Muscle layer of colon (tissue), 2 donors: ENCODE measurements around the gene CACNA1C.

Source experiments
- H3K27ac ChIP-seq: one replicate; pipeline ENCODE4 v1.7.0; 2013; ENCODE audit warnings: low read depth, mild to moderate bottlenecking, low read length, moderate library complexity
- H3K27me3 ChIP-seq, 2 donors: one replicate each; pipeline ENCODE4 v1.7.0; 2013; ENCODE audit warnings: low read length in 2 of 2, mild to moderate bottlenecking in 2 of 2; ENCODE audit not compliant: insufficient read depth in 2 of 2, control insufficient read depth in 1 of 2
- H3K36me3 ChIP-seq: one replicate; pipeline ENCODE4 v1.7.0; 2013; ENCODE audit warnings: mild to moderate bottlenecking, low read length; ENCODE audit not compliant: insufficient read depth
- H3K4me1 ChIP-seq: one replicate; pipeline ENCODE4 v1.7.0; 2013; ENCODE audit warnings: mild to moderate bottlenecking, low read length; ENCODE audit not compliant: insufficient read depth
- H3K4me3 ChIP-seq, 2 donors: one replicate each; pipeline ENCODE4 v1.7.0; 2013; ENCODE audit warnings: low read length in 2 of 2, low read depth in 1 of 2, mild to moderate bottlenecking in 1 of 2, moderate library complexity in 1 of 2
- H3K9ac ChIP-seq: one replicate; pipeline ENCODE4 v1.7.0; 2013; ENCODE audit warnings: low read length
- H3K9me3 ChIP-seq: one replicate; pipeline ENCODE4 v1.7.0; 2013; ENCODE audit warnings: mild to moderate bottlenecking, low read length
- donor health status: abdominal sarcoma.
- donor health status: Adenocarcinoma of cecum.

Gene CACNA1C

DNA sequence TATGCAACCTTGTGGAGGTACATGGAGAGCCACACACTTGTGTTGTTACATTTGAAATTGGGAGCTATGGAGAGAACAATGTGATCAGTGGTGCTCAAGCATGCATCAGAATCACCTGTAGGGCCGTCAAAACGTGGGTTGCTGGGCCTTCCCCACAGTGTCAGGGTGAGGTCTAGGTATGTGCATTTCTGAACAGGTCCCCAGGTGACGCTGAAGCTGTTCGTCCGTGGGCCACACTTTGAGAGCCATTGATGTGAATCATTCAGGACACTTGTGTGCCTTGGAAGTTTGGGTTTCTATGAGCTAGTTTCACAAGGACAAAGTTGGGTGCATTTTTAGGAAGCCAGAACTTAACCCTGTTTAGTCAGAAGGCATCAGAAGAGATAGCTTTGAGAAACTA lies 450.2 kb downstream of the CACNA1C start:
- Histone ChIP-seq H3K4me1 (no peaks in the 10 kb centered on the region), H3K4me3 (no peak overlapping the region), H3K36me3 (peaks cover 5% of the 10 kb centered on the region), H3K27ac (no peak overlapping the region), H3K27me3 (no peaks in the 10 kb centered on the region), H3K9me3 (no peaks in the 10 kb centered on the region), H3K9ac (no peak overlapping the region)

DNA sequence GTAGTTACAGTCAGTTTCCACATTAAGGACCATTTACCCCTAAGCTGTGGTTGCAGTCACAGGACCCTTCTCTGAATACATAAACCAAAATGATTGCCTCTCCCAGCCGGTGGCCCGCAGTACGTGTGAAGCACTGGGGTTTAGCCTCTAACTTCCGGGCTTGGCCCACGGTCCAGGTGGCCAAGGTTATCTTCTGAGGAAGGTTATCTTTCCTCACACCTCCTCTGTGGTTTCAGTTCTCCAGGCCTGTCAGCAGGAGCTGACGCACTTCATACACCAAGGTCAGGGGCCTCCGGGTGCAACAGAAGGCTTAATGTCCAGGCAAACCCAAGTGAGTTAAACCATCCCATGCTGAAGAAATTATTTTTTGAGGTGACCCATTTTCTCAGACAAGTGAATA lies 451.0 kb downstream of the CACNA1C start:
- H3K4me1 ChIP-seq = no peaks in the 10 kb centered on the region
- H3K9me3 ChIP-seq = no peaks in the 10 kb centered on the region
- no peaks in the 10 kb centered on the region for H3K27me3 ChIP-seq
- H3K27ac ChIP-seq = no peak overlapping the region
- no peak overlapping the region for H3K9ac ChIP-seq
- H3K36me3 ChIP-seq = peaks cover 4% of the 10 kb centered on the region
- no peak overlapping the region for H3K4me3 ChIP-seq

- no peaks in the 10 kb centered on the region for H3K9me3 ChIP-seq
- H3K4me1 ChIP-seq = no peaks in the 10 kb centered on the region
- H3K27me3 ChIP-seq = no peaks in the 10 kb centered on the region
- peaks cover 4% of the 10 kb centered on the region for H3K36me3 ChIP-seq
- H3K27ac ChIP-seq = no peak overlapping the region
- H3K9ac ChIP-seq = no peak overlapping the region
- H3K4me3 ChIP-seq = no peak overlapping the region
Measured at GRCh38 chr12:2504577-2504976, 451.8 kb downstream of the CACNA1C start.

- no peaks in the 10 kb centered on the region for H3K27me3 ChIP-seq
- no peaks in the 10 kb centered on the region for H3K9me3 ChIP-seq
- no peak overlapping the region for H3K9ac ChIP-seq
- peaks cover 12% of the 10 kb centered on the region for H3K36me3 ChIP-seq
- H3K27ac ChIP-seq = no peak overlapping the region
- no peaks in the 10 kb centered on the region for H3K4me1 ChIP-seq
- H3K4me3 ChIP-seq = no peak overlapping the region
Measured at GRCh38 chr12:2507814-2508213, 455.0 kb downstream of the CACNA1C start.

- H3K9me3 ChIP-seq = no peaks in the 10 kb centered on the region
- H3K4me1 ChIP-seq = no peaks in the 10 kb centered on the region
- no peak overlapping the region for H3K9ac ChIP-seq
- H3K27ac ChIP-seq = no peak overlapping the region
- H3K27me3 ChIP-seq = no peaks in the 10 kb centered on the region
- peaks cover 16% of the 10 kb centered on the region for H3K36me3 ChIP-seq
- H3K4me3 ChIP-seq = no peak overlapping the region
Measured at GRCh38 chr12:2509137-2509536, 456.4 kb downstream of the CACNA1C start.

DNA sequence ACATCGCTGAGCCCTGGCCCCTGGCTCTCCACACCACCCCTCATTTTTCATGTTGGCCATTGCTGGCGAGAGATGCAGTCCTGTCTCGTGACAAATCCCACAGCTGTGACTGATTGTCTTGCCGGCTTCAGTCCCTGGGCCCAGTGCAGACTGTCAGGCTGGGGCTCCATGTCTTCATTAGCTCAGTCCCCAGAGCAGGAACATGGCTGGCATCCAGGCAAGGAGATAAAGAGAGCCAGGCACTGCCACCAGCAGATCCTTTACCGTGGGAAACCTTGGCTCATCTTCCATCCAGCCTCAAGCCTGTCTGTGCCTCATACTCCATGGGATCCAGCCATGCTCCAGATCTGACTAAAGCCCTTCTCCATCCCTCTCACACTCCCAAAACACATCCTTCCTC lies 457.3 kb downstream of the CACNA1C start:
- peaks cover 18% of the 10 kb centered on the region for H3K36me3 ChIP-seq
- no peaks in the 10 kb centered on the region for H3K27me3 ChIP-seq
- H3K4me1 ChIP-seq = no peaks in the 10 kb centered on the region
- no peak overlapping the region for H3K27ac ChIP-seq
- no peak overlapping the region for H3K4me3 ChIP-seq
- no peaks in the 10 kb centered on the region for H3K9me3 ChIP-seq
- no peak overlapping the region for H3K9ac ChIP-seq

DNA sequence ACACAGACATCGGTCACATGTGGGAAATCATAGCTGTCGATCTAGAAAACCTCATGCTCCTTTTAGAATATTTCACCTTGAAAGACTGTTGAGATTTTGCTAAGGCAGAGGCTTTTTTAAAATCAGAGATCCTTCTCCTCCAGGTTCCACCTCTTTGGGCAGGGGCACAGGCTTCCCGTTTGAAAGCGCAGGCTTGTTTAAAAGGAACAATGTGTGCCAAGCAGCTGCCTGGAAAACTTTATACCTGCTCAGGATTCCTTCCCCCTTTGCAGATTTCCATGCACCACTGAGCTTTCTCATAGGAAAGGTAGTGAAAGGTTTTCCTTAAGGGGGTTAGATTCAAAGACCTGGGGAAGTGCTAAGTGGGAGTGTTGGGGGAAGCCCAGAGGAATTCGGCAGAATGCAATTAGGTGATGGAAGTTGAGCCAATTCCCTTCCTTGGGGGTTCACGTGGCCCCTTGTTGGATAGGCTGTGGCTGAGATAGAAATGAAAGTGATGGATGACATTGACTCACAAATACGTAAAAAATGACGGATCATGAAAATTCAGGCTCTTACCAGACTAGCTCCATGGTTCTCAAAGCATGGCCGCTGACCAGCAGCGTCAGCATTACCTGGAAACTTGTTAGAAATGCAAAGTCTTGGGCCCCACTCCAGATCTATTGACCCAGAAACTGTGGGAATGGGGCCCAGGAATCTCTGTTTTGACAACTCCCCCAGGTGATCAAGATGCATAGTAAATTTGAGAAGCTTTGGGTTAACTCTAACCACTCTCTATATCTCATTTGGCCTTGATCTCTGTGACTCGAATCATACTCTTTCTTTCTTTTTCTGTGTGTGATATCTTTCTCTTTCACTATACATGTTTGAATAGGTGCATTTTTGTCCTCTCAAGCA lies 460.6 kb downstream of the CACNA1C start:
- no peaks in the 10 kb centered on the region for H3K4me1 ChIP-seq
- no peaks in the 10 kb centered on the region for H3K9me3 ChIP-seq
- peaks cover 29% of the 10 kb centered on the region for H3K36me3 ChIP-seq
- H3K4me3 ChIP-seq = no peak overlapping the region
- H3K27me3 ChIP-seq = no peaks in the 10 kb centered on the region
- no peak overlapping the region for H3K27ac ChIP-seq
- no peak overlapping the region for H3K9ac ChIP-seq

- Histone ChIP-seq H3K27me3 (no peaks in the 10 kb centered on the region), H3K36me3 (peaks cover 33% of the 10 kb centered on the region)
Measured at GRCh38 chr12:2514038-2514340, 461.2 kb downstream of the CACNA1C start.

DNA sequence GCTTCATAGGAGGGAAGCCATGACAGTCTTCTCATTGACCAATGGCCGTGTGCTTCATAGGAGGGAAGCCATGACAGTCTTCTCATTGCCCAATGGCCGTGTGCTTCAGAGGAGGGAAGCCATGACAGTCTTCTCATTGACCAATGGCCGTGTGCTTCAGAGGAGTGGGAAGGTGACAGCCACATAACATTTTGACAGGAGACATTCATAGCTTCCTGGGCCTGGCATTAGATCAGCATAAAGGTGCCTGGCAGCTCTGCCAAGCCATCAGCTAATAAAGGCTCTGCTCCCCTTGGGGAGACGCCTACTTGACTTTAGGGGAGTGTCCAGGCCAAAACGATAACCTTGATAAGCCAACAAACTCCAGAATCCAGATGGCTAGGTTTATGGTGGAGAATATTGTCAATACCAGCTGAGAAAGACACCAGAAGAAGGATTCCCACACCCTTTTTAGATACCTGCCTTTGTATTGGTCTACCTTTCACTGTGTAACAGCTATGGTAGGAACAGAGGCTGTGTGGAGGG lies 468.0 kb downstream of the CACNA1C start:
- H3K9me3 ChIP-seq = no peaks in the 10 kb centered on the region
- H3K9ac ChIP-seq = no peak overlapping the region
- no peak overlapping the region for H3K4me3 ChIP-seq
- H3K27me3 ChIP-seq = no peaks in the 10 kb centered on the region
- peaks cover 37% of the 10 kb centered on the region for H3K36me3 ChIP-seq
- peak overlapping the region; percentile 14 for H3K27ac ChIP-seq
- peaks cover 12% of the 10 kb centered on the region for H3K4me1 ChIP-seq

More at GRCh38 chr12:2514038-2514340, 461.2 kb downstream of the CACNA1C start:
- Histone ChIP-seq H3K27ac (no peak overlapping the region), H3K4me3 (no peak overlapping the region), H3K4me1 (no peaks in the 10 kb centered on the region), H3K9ac (no peak overlapping the region), H3K9me3 (no peaks in the 10 kb centered on the region)

DNA sequence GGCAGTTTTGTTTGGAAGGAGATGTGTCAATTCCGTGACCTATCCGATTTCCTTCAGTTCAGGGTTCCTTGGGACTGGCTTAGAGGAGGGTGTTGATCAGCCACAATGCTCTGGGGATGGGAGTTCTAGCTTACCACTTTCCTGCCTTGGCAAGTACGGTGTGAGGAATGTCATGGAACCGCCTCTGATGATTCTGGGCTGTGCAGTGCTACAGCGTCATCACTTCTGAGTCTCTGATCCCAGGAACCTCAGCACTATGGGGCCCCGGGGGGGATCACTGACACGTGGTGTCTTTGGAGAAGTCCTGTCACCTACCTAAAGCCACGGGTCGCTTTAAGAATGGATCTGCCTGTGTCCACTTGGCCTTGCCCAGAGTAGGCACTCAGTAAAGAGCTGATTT lies 470.5 kb downstream of the CACNA1C start:
- Histone ChIP-seq H3K27me3 (no peaks in the 10 kb centered on the region), H3K9ac (no peak overlapping the region), H3K9me3 (no peaks in the 10 kb centered on the region)

GRCh38 chr12:2523844-2524243 lies 471.1 kb downstream of the CACNA1C start:
- Histone ChIP-seq H3K36me3 (peaks cover 29% of the 10 kb centered on the region), H3K27me3 (no peaks in the 10 kb centered on the region), H3K27ac (no peak overlapping the region), H3K9ac (no peak overlapping the region), H3K4me1 (peaks cover 12% of the 10 kb centered on the region), H3K9me3 (no peaks in the 10 kb centered on the region), H3K4me3 (no peak overlapping the region)

More for the DNA sequence above, 470.5 kb downstream of the CACNA1C start:
- Histone ChIP-seq H3K36me3 (peaks cover 31% of the 10 kb centered on the region), H3K4me1 (peaks cover 12% of the 10 kb centered on the region), H3K4me3 (no peak overlapping the region), H3K27ac (no peak overlapping the region)

DNA sequence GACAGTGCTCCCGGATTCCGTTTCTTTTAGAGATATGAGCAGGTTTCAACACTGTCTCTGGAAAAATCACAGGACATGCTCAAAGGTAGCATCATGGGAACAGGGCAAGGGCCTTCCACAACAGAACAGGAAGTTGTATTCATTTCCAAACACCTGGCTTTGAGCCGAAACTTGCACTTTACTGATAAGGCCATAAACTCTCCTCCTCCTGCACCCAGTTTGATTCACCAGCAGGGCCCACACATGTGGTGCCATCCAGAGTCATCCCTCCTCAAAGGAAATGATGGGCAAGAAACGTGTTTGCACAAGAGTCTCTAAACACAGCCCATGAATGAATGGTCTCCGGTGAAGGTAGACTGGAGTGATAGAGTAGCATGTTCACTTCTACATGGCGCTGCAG lies 473.6 kb downstream of the CACNA1C start:
- Histone ChIP-seq H3K4me1 (peaks cover 12% of the 10 kb centered on the region), H3K4me3 (no peak overlapping the region), H3K9me3 (no peaks in the 10 kb centered on the region), H3K9ac (no peak overlapping the region), H3K36me3 (peaks cover 19% of the 10 kb centered on the region), H3K27ac (no peak overlapping the region), H3K27me3 (no peaks in the 10 kb centered on the region)
